NOMO-1 treated with dmso at 0.1 percent for 144 hours (cell line): Measurements from ENCODE around the gene NGEF.

Experiments used
- DNase-seq: peaks from one replicate; lab custom pipeline; 2025; ENCODE audit not compliant: unreplicated experiment; lab: John Stamatoyannopoulos, UW

The NGEF gene

DNA sequence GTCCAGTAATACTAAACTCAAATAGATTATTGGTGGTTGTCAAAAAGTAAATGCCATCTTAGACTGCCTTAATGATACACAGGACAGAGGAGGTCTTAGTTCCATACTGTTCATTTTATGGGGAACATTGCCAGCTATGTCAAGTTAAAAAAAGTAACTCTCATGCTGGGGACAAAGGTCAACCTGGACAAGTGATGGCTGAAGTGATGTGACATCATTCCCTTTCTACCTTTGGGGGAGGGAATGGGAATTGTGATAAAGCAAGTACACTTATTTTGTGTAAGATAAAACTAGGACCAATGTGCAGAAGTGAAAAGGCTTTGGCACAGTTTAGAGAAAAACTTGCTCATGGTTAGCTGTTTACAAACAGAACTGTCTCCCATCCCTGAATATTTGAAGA is 167.0 kb downstream of the NGEF start:
- no peak for DNase-seq

DNA sequence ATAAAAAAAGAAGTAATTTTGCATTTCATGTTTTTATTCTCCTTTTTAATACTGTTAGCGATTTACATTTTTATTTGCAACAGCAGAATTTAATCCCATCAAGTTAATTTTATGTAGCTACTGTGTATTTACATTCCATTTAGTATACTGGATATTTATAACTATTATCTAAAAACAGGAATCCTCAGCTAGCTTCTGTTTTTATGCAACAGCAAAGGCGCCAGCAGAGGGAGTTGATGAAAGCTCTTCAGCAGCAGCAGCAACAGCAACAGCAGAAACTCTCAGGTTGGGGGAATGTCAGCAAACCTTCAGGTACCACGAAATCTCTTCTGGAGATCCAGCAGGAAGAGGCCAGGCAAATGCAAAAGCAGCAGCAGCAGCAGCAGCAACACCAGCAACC is 169.2 kb downstream of the NGEF start:
- DNase-seq = no peak

DNA sequence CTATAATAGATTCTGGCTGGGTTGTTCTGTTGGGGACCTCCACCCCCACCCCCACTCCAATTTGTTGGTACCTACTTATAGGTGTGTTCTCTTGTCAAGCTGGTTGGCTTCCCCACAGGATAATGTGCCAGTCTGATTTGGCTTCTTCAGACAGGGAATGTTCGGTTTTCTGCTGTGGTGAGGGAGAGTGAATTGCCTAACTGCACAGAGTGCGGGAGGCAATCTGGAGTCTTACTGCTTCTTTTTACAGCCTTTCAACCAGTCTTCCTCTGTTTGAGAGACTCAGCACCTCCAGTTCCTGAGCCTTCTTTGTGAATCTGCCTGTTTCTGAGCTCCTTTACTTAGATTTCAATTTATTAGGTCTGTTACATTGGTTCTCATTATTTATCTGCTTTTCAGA is 170.4 kb downstream of the NGEF start:
- DNase-seq = no peak

DNA sequence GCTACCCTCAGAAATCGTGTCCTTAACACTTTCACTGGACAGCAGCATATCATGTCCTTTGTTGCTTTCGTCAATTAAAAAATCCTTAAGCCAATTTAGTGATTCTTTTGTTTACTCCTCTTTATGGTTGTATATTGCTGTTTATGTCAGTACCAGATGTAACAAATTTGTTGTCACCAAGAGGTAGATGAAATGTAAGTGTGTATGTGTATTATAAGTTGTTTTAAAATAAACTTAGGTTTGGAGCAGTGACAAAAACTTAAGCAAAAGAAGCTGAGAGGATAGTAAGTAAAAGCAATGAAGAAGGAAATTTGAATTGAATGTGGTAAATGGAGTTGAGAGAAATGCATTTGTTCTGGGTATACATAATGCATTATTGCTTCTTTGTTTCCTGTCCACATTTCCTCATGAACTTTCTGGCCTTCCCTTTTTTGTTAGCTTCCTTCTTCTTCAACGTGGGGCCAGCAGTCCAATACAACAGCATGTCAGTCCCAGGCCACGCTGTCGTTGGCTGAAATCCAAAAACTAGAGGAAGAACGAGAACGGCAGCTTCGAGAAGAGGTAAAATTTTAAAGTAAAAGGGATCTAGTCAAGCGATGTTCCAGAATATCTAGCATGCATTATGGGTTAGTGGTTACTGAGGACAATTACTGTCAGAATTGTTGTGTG is 173.5 kb downstream of the NGEF start:
- peak; percentile 78 for DNase-seq

DNA sequence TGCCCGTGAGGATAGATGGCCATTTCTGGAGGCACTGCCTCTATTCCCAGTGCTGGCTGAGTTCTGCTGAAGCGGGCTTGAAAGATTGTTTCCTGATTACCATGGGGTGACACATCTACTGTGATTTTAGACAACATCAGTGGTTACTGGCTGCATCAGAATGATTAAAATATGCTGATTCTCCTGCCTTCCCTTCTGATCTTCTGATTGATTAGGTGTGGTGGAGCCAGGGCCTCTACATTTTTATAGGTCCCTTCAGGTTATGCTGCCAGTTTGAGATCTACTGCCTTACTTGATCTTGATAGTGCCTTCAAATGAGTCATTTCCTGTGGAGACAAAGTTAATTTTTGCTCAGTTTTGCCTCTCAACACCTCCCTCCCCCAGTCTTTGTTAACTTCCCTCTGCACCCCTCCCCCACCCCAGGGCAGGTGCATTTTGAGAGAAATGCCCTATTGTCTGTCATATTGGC is 174.6 kb downstream of the NGEF start:
- DNase-seq = peak; percentile 55

DNA sequence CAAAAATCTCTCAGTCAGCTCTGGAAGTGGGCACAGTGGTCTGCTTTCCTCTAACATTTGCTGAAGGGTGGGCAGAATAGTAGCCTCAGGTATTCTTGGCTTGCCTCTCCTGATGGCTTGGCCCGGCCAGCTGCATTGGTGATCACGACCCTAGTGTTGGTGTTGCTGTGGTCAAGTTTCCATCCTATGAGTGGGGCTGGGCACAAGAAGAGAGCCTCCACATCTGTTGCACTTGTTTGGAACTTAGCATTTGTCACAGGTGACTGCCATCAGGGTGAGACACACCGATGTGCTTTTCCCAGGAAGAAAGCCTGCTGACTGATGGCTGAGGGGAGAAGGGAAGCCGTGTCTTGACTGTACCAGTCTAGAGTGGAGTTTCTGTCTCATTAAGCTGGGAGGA is 176.1 kb downstream of the NGEF start:
- no peak for DNase-seq

DNA sequence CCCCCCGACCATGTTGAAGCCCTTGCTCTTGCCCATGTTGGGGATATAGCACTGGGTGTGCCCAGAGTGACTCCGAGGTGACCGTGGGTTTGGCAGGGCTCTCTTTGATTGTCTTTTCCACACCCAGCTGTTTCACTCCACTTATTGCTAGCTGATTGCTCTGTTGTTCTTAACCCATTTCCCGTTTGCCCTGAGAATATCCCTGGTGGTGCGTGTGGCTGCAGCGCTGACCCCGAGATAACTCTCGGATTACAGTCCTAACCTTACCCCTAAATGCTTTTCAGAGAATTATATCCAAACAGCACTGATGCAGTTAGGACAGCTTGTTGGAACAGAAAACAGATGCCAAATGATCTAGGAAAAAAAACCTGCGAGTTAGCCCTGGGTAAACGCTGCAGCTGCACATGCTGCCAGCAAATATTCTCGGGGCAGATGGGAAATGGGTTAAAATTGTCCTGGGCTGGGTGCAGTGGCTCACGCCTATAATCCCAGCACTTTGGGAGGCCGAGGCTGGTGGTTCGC is 177.3 kb downstream of the NGEF start:
- no peak for DNase-seq

DNA sequence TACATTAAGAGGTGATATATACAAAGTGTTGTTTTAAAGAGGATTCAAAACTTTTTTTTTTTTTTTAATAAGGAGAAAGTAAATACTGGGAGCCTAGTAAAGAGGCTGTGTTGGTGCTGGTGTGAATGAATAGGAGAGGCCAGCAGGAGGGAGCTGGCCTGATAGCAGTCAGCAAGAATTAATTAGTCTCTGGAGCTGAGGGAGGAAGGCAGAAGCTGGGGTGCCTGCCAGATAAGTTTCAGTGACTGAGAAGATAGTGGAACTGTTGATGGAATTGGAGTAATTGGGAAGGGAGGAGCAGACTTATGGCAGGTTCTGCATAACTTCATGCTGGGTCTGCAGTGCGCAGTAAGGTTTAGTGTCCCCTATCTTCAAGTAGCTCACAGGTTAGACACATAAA is 179.2 kb downstream of the NGEF start:
- no peak for DNase-seq

DNA sequence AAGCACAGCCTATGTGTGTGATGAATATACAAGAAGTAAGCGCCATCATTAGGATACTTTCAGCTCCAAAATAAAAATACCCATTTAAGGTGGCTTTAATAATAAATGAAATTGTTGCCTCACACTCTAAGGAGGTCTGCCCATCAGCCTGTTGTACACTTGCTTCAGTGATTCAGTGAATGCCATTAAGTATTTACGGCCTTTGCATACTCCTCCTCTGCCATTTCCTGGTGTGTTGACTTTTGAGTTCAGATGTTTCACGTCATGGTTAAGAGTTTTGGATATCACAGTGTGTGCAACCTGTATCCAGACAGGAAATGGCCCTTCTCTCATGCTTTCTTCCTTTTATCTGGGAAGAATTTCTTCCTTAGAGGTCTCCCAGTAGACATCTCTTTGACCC is 181.6 kb downstream of the NGEF start:
- no peak for DNase-seq

DNA sequence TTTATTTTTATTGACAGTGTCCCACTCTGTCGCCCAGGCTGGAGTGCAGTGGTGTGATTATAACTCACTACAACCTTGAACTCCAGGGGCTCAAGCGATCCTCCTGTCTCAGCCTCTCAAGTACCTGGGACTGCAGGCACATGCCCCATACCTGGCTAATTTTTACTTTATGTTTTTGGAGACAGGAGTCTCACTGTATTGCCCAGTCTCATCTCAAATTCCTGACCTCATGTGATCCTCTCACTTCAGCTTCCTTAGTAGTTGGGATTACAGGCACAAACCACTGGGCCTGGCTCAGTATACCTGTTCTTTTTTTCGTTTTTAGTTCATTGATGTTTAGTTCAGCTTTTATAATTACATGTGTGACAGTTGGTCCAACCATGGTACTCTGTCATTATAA is 183.1 kb downstream of the NGEF start:
- no peak for DNase-seq
